GM10248 (cell line): Measurements from ENCODE around the gene FBP1.

Experiments used
- CTCF ChIA-PET: fragments of 300-600 bp; sonication (Branson Sonifier 250); formaldehyde crosslinking; extraction: SDS; loops from one replicate; lab custom pipeline; 2021; ENCODE audit warnings: antibody characterized with exemption; lab: Yijun Ruan, JAX
- POLR2A ChIA-PET: fragments of 350-650 bp; sonication (Branson Sonifier 250); formaldehyde crosslinking; extraction: SDS; loops from one replicate; lab custom pipeline; 2020; ENCODE audit warnings: antibody characterized with exemption; lab: Yijun Ruan, JAX
- DNase-seq: peaks from one replicate; pipeline ENCODE4 v3.0.0; 2012; ENCODE audit errors: extremely low spot score
- TF ChIP-seq, protein P1 (sequence below): IDR thresholded peaks from 2 replicates; pipeline ENCODE4 v1.5.1; 2012; ENCODE audit warnings: mild to moderate bottlenecking, low read depth; ENCODE audit errors: extremely low read depth, missing control alignments, control extremely low read depth

The FBP1 gene

GRCh38 chr9:94584555-94584954 lies 54.8 kb downstream of the FBP1 start:
- DNase-seq: no peak
- CTCF ChIA-PET: no interaction called here
- TF ChIP-seq, protein P1, sequence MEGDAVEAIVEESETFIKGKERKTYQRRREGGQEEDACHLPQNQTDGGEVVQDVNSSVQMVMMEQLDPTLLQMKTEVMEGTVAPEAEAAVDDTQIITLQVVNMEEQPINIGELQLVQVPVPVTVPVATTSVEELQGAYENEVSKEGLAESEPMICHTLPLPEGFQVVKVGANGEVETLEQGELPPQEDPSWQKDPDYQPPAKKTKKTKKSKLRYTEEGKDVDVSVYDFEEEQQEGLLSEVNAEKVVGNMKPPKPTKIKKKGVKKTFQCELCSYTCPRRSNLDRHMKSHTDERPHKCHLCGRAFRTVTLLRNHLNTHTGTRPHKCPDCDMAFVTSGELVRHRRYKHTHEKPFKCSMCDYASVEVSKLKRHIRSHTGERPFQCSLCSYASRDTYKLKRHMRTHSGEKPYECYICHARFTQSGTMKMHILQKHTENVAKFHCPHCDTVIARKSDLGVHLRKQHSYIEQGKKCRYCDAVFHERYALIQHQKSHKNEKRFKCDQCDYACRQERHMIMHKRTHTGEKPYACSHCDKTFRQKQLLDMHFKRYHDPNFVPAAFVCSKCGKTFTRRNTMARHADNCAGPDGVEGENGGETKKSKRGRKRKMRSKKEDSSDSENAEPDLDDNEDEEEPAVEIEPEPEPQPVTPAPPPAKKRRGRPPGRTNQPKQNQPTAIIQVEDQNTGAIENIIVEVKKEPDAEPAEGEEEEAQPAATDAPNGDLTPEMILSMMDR: no peak
- POLR2A ChIA-PET: no interaction called here

DNA sequence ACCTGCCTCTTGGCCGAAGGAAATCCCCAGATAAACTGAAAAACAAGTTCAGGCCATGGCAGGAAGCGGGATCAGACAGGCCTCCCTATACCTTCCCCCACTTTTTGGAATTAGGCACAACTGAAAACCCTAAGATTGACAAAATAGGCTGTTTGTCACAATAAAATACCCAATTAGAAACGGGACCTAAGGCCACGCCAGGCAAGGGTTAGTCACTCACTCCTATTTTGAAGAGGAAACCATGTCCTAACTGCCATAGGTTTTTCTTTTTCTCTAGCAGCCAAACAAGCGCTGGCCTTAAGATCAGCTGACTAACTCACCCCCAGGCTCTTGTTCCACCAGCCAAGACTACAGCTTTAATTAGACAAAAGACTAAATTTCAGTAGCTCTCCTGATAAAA lies 57.6 kb downstream of the FBP1 start:
- CTCF ChIA-PET: no interaction called here
- TF ChIP-seq, protein P1: no peak
- DNase-seq: no peak
- POLR2A ChIA-PET: no interaction called here

DNA sequence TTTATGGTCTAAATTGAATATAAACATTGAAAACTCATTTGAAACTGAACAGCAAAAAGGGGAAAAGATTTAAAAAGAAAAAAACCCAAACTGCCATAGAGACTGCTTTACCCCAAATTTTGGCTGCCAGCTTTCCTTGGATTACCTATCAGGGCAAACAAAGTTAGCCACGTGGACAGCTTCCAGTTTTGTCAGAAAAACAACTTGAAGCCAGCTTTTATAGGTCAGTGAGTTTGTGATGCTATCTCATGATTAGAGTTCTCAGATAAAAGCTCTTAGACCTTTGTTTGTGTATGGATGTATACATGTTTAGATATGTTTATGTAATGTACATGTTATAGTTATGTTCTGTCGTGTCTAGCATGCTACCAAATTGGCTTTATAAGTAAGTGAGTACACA lies 61.7 kb downstream of the FBP1 start:
- DNase-seq: no peak
- ChIA-PET POLR2A (no interaction called here), CTCF (no interaction called here)
- TF ChIP-seq, protein P1: no peak

DNA sequence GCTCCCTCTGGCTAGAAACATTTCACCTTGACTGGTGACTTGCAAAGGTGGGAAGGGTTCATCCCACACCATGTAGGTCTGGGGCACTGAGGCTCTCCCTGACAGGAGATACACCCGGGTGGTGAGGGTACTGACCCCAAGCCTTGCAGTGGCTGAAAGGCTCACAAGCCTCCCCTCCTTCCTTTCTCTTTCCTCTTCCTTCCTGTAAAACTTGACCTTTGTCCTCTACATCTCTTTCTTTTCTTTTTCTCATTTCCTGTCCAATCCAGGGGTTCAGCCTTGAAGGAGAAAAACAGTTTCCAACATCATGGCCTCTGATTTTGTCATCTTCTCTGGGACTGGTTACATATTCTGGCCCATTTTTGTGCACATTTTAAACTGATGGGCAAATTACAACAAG lies 62.3 kb downstream of the FBP1 start:
- TF ChIP-seq, protein P1: no peak
- DNase-seq: no peak
- ChIA-PET POLR2A (no interaction called here), CTCF (no interaction called here)

DNA sequence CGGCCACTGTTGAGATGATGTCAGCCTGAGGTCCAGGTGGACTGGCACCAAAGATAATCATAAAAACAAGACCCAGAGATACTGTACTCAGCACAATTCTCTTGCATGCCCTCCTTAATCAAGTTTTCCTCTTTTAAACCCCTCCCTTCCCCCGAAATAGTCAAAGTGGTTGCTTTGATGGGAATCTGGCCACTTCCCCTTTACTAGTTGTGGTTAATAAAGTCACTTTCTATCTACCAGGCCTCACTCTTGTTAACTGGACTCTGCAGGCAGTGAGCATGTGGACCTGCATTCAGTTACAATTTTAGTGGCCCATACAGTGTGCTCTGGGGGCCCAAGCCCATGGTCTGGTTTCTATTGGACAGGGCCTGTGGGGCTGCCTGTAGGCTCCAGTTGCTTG lies 63.2 kb downstream of the FBP1 start:
- POLR2A ChIA-PET: no interaction called here
- DNase-seq: no peak
- TF ChIP-seq, protein P1: no peak
- CTCF ChIA-PET: no interaction called here

DNA sequence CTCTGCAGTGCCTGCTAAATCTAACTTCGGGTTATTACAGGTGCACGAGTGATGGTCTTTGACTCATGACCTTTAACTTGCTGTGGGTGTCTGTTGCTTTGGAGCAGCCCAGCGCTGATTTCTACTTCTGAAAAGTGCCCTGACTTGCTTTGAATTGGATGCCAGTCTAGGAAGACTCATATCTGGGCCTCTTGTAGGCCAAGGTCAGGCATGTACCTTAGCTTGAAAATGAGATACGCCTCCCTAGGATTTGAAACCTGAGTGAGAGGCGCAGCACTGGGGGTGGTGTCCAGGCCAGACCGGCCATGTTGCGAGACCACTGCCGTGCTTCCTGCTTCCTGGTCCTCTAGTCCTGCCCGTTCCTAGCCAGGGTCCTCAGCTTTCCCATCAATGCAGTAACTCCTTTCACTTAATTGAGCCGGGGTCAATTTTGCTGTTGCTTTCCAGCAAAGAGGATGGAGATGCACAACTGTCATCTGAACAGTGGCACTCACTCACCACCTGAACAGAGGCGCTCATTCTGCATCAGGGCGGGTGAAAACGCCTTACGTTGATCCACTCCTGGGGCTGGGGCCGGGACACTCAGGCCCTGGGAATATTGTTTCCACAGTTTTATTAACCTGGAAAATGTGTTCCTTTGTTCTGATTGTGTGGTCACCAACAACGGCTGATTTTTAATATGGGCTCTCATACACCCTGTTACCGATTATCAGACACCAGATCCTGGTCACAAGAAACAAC lies 70.2 kb downstream of the FBP1 start:
- DNase-seq: no peak
- ChIA-PET POLR2A (no interaction called here), CTCF (interaction anchor here (1.4 kb wide), 1 partner anchor 14 kb away, joined by 4 read pairs; the partner anchor contains the start of gene PCAT7)
- TF ChIP-seq, protein P1: no peak
